GM21786 (cell line): ENCODE data around the gene PITRM1.

Experiments used
- ATAC-seq: cut with Tn5 transposase; IDR thresholded peaks from one replicate; pipeline ENCODE4 v1.9.1; 2021; ENCODE audit not compliant: unreplicated experiment

Gene PITRM1

DNA sequence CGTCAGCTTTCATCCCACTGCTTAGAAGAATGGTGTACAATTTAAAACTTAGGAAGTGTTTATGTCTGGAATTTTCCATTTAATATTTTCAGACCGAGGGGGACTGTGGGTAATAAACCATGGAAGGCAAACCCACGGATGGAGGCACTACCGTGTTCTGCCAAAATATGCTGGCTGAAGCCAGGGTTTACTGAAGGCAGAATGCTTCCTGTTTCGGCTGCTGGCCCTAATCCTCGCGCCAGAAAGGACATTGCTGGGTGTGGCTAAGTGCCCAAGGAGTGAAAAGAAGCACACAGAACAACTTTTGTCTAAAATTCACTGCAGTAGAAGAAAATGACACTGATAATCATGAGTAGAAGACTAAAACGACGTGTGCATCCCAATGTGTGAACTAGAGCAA, 32.3 kb downstream of the PITRM1 start:
- ATAC-seq, result no peak

DNA sequence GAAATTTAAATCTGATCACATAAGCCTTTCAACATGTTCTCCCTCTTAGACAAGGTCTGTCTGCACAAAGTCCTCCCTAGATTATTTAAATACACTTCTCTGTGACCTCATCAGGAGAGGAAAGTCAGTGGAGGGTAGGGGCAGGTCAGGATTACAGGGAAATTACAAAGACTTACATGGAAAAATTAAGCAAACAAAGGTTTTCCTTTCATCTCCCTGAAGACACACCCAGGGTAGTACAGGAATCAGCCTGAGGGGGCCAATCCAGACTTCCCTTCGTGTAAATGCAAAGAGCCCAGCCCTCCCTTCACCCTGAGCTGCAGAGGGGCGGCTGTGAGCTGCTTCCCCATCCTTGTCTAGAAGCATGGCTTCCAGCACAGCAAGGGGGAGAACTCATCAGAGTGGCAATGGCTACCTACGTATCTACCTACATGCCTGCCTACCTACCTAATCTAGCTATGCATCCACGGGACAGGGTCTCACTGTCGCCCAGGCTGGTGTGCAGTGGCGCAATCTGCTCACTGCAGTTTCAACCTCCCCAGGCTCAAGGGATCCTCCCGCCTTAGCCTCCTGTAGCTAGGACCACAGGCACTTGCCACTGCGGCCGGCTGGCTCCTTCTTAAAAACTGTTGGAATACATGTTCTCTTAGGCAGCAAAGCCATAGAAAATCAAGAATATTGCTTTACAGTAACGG, 33.2 kb downstream of the PITRM1 start:
- no peak for ATAC-seq

DNA sequence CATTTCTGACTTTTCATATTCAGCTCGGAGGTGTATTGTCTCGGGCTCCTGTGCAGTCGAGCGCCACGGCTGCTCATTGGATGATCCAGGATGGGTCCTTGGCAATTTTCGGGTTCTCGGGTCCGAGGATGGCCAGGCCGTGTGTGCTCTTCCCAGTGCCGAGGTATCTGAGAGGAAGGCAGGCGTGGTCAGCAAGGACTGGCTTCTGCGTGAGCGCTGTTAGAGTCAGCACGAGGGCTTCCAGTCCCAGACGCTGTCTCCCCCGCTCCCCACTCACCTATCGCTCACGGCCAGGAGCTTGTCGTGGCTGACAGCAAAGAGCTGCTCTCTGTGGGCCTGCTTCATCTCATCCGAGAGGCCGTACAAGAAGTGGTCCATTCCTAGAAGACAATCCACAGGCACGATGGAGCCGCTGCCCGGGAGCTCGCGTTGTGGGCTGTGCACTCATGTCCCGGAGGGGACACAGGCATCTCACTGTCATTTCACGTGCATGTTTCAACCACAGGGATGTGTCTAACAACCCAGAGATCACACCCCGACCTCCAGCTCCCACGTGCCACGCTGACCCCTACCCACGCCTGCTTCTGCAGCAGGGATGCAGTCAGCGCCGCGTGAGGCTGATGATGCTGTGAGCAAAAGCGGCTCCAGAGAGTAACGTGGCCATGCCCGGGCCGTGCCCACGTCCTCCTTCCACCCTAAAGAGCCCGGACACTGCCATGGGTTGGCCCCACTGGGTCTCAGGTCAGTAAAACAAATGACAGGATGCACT, 34.4 kb downstream of the PITRM1 start:
- ATAC-seq, result no peak

DNA sequence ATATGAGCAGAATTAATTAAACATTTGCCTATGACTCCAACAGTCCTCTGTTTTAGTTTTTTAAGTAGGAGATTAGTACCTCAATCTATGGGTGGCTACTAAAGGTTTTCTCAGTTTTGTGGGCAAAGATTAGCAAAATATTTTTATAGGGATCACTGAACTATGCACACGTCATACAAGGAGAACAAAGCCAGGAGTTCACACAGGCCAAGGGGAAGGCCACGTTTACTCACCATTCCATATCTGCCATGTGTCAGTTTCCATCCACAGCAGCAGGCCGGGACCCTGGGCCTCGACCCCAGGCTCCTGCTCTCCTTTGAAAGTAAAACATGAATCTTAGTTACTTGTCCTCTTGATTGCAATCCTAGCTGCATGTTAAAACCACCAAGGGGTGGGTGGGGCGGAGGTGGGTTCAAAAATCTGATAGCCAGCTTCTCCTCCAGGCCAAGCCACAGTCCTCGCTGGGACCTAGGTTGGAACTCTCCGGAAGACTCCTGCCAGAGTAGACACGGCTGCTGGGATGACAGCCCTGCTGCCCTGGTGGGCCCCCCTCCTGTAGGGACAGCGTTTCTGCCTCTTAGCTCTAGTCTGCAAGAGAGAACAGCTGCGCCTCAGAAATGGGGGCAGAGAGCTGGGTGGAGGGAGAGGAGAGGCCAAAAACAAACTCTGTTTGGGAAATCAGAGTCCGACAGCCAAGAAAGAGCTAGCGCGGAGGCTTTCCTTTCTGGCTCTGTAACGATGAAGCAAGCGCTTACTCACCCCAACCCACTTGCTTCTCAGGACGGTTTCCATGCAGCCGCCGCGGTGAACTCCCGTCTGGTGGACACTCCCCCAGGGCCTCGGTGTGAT, 35.6 kb downstream of the PITRM1 start:
- ATAC-seq, result no peak

DNA sequence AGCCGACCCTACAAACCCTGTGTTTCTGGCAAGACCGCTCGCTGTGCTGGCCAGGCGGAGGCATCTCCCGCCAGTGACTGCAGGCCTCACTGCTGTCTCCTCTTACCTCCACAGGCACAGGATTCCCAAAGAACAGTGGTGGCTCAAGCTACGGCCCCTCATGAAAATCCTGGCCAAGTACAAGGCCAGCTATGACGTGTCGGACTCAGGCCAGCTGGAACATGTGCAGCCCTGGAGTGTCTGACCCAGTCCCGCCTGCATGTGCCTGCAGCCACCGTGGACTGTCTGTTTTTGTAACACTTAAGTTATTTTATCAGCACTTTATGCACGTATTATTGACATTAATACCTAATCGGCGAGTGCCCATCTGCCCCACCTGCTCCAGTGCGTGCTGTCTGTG, 36.2 kb downstream of the PITRM1 start:
- no peak for ATAC-seq

DNA sequence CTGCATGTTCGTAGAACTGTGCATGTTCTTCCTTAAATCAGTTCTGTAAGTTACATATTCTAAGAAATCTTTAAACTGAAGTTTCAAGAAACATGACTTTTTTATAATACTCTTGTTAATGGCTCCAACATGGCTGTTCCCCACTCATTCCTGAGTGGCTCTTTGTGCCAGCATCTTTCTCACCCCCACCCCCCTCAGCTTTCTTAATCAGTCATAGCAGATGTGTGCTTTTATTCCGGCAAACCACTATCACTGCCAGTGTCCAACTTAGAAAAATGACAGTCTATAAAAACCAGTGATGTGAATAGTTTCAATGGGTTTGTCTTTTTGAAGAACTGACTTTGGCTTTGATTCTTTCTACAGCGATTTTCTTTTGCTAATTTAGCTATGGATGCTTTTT, 37.6 kb downstream of the PITRM1 start:
- no peak for ATAC-seq

DNA sequence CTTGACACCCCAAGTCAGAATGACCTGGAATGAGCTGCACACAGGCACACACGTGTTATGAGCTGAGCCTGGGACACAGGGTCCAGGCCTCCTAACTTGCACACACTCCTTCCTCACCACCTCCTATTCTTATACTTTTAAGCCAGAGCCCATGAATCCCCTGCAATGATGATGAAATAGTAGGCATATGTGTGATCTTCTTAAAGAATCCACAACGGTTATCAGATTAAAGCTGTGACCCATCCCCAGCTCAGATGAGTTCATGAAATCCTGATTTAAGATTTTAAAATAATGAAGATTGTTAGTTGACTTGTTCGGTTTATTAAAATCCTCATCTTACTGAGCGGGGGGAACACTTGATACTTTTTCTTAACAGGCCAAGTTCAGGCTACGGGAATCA, 38.6 kb downstream of the PITRM1 start:
- ATAC-seq, result no peak

DNA sequence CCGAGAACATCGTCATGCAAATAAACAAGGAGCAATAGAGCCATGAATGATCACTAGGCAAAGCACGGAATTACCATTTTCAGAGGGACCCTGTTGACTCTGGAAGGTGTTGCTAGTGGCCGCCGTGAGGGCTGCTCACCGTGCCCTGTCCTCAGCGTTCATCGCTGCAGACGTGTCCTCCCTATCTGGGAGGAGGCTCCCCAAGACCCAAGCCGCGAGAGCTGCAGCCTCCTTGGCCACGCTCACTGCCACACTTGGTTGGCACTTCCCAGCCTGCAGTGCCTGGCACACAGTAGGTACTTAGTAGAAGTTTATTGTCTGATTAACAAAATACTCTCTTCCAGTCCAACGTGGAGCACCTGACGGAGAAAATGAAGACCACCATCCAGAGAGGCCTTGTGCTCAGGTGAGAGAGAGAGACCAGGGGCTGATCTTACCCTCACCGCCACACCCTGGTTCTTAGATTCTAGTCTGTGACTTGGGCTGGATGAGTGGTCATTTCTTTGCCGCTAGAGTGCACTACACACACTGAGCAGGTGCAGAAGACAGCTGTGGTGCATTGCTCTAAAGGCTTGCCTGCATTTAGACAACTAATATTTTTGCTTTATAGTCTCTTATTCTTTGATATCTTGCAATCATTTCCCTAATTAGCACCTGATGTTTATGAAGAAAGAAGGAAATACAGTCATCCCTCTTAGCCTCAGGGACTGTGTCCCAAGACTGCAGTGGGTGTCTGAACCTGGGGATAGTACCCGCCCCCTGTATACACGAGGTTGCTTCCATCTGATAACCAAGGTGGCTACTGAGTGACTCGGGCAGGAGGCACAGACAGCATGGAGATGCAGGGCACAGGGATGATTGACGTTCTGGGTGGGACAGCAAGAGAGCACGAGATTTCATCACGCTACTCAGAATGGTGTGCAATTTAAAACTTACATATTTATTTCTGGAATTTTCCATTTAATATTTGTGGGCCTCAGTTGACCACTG, 40.3 kb downstream of the PITRM1 start:
- no peak for ATAC-seq

DNA sequence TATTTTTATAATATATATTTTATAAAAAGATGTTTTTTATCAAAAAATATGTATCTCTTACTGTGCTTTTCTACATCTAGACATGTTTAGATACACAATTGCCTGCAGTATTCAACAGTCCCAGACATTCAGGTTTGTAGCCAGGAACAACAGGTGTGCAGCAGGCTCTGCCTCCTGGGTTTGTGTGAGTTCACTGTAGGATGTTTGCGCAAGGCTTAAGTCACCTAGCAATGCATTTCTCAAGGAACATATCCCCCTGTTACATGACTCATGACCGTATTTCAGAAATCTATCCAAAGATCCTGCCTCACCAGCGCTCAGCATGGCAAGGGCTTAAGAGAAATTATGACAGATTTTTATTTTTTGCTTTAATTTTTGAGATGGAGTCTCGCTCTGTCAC, 41.5 kb downstream of the PITRM1 start:
- no peak for ATAC-seq

DNA sequence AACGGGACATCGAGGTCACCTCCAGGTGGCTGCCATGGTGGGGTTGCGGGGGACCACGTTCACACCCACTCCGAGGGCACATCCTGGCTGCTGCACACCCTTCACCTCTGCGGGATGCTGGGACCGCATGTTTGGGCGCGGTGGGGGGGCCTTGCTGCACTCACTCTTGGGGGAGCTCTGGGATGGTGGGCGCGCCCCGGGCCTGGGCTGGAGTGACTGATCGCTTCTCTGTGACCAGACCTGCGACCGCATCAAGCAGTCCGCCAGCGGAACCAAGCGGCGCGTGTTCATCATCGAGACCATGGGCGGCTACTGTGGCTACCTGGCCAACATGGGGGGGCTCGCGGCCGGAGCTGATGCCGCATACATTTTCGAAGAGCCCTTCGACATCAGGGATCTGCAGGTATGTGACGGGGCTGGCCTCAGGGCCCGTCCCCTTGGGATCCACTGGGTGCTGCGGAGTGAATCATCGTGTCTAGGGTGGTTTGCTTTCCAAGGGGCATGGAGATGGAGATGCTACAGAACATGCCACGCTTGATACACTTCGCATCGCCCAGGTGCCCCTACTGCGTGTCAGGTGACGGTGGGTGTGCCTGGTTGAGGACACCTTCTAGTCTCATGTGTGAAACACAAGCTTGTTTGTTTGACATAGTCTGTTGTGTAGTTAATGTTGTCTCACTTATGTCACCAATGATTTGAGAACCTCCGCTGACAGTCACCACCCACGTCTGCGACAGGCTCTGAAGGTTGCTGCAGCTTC, 42.8 kb downstream of the PITRM1 start:
- ATAC-seq, result no peak

DNA sequence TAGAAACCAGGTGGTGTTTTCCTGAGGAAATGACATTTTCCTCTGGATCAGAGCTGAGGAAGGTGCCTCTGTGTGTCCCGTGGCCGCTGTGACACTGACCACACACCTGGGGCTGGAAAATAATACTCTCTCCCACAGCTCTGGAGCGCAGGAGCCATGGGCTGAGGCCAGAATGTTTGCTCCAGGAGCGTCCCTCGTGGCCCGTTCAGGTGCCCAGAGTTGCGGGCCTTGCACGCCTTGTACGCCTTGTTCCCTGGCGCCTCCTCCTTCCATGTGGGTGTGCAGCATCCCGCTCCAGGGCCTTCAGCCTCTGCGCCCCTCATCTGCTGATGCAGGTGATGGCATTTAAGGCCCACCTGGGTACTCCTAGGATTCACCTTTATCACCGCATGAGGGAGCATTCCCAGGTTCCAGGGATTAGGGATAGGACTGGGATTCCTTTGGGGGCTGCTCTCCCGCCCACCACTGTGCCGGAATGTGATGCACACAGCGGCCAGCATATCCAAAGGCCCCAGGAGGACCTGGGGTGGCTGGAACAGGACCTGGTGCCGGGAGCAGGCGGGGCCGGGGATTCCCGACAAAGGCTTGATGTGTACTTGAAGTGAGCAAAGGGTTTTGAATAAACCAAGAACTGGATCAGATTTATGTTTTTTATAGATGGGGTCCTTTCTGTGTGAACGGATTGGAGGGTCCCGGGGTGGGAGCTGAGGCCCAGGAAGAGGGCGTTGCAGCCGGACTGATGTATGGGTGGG, 44.0 kb downstream of the PITRM1 start:
- ATAC-seq, result no peak

DNA sequence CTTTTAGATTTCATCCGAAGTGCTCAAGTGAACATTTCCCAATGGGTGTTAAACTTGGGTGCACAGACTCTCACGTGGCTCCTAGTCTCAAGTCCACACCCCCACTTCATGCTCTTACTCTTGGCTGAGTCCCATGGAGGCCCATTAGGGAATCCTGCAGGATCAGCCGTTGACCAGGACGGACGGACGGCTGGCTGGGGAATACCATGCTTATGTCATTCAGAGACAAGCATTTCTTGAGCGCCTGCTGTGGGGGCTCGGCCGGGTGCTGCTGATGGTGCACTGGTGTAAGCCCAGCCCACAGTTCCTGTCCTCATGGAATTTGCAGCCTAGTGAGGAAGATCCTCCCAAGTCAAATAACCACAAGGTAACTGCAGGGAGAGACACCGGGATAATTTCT, 44.7 kb downstream of the PITRM1 start:
- ATAC-seq, result no peak

DNA sequence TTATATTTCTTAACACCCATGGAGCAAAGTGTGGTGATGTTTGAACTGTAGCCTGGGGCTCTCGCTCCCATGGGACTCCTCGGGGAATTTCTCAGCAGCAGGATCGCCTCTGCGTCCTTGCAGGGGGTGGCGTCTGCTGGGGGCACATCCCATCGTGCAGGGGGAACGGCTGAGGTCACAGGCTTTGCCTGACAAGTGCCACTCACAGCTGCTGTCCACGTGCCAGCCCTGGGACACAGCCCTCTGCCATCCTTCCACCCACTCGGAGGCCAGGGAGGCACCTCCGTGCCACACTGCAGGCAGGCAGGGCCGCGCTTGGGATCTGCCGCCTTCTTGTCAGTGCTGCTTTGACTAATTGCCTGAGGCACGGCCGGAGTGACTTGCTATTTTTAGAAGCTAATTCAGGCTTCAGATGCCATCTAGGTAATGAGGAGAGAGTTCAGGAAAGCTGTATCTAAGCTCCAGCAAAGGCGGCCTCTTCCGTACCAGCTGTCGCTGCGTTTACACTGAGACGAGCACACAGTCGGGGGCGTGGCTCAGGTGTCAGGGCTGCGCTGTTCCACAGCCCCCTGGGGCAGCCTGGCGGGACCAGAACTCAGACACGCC, 45.7 kb downstream of the PITRM1 start:
- ATAC-seq, result no peak

DNA sequence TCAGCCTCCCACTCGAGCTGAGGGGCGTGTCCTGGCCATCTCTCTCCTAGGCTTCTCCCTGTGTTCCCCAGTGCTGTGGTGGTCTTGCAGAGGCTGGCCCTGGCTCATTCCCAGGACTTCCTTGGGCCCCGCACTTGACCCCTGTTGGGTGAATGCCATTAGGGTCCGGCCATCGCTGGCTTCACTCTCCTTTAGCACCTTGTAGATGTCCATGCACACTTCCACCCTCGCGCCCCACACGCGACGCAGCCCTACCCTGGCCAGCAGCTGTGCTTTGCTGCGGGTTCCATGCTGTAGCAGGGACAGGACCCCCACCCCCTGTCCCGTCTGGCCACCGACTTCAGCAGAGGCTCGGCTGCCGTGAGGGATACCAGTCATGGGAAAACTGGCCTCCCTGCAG, 46.3 kb downstream of the PITRM1 start:
- ATAC-seq, result no peak

DNA sequence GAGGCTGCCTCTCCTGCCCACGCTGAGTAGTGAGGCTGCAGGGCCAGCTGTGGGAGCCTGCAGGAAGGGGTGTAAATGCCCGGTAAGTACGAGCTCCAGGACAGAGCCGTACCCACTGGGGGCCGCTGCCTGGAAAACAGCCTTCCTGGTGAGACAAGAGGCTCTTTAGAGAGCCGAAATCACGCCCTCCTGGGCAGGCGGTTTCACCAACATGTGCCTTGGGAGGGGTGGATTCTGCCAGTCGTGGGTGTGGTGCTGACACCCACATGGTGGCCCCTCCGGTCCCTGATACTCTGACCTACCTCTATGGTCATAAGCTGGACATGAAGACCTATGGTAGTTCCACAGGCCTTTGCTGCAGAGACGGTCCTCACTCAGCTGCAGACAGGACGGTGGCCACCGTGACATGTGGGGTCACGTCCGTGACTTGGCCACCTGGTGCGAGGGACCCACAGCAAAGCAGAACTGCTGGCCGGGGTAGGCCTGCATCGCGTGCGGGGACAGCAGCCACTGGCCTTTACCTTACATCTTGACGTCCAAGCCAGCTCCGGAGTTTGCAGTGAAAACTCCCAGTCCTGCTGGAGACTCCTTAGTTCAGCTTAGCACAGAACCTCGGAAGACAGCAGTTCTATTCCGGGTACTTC, 46.9 kb downstream of the PITRM1 start:
- ATAC-seq, result no peak

DNA sequence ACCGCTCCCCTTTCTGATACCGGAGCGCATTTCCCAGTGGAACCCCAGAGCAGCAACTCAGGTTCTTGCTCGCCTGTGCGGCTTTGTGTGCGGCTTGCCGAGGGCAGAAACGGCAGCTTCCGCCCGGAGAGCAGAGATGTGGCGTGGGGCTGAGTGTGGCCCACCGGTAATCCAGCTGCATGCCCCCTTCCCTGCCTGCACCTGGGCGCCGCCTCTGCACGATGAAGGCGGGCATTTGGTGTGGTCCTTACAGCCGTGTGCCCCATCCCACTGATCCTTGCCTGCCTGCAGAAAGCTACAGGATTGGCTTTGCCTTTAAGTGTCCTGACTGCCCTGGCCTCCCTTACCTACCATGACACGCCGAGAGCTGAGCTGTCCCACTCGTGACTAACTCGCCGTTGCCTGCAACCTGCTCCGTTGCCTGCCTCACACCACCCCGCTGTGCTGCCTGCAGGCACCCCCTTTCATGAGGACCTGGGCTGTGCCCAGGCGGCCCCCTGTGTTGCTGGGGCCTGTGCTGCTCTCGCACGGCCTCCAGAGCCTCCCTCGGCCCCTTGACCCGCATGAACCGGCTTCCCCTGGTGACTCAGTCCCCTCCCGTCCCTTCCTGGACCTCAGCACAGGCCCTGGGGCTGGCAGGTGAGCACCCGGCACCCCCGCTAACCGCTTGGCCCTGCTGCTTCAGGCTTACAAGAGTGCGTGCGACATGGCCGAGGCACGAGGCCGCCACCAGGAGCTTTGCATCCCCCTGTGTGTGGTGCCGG, 48.0 kb downstream of the PITRM1 start:
- no peak for ATAC-seq

DNA sequence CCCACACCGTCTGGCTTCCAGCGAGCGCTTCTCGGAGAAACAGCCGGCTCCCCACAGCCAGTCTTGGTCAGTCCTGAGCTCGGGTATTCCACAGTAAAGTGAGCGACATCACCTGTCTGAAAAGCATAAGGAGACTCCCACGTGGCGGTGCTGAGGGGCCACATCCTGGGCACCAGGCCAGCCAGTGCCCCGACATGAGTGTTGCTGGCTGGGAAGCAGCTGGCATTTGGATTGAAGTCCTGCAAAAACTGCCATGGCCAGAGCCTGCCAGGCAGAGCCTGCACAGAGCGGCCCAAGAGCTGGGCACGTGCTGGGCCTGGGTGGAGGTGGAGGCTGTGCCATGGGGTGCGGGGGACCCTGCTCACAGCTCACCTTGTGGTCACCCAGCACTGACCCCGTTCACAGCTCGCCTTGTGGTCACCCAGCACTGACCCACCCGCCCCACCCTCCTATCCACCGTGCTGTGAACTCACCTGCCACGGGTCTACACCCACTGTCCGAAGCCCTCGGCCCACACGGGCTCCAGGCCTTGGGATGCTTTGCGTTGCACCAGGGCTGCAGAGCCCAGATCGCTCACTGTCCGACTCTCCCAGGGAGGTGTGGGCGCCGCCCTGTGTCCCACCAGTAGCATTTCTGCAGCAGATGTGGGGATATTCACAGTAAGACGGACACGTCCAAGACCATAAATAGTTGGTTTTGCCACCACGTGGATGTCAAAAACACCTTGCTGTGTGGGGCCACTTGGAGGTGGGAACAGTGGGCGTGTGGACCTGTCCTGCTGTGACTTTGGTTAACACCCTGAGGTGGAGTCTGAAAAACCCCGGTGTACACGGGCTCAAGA, 48.8 kb downstream of the PITRM1 start:
- ATAC-seq, result no peak
